HG02642 (cell line): ENCODE measurements around the gene TBC1D23.
"Not testable (repeated sequence)": the region's sequence is repeated elsewhere in the genome, so short reads cannot be mapped to it uniquely, and the experiment has no call there.

Source experiments
- ATAC-seq: cut with Tn5 transposase; IDR thresholded peaks from one replicate; pipeline ENCODE4 v1.9.1; 2021; ENCODE audit warnings: mild to moderate bottlenecking; ENCODE audit not compliant: unreplicated experiment, poor library complexity

Gene TBC1D23

GRCh38 chr3:100289339-100289738, 28.5 kb downstream of the TBC1D23 start:
- no peak for ATAC-seq

GRCh38 chr3:100295089-100295488, 34.3 kb downstream of the TBC1D23 start:
- ATAC-seq = no peak

- ATAC-seq = no peak
Measured at GRCh38 chr3:100297784-100298183, 37.0 kb downstream of the TBC1D23 start.

DNA sequence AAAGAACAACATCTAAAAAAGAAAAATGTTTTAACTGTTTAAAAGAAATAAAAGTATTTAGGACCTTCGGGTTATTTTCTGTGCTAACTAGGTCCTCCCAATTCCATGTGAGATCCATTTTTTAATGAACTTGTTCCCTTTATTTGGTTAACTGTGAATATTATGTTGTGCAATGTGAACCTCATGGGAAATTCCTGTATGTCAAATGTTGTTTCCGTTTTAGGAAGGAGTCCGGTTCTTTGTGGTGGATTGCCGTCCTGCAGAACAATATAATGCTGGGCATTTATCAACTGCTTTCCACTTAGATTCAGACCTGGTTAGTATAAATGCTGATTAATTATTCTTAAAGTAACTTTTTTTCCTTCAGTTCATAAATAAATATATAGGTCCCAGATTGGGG, 38.2 kb downstream of the TBC1D23 start:
- no peak for ATAC-seq

- ATAC-seq = no peak
Measured at GRCh38 chr3:100306695-100307094, 45.9 kb downstream of the TBC1D23 start.

DNA sequence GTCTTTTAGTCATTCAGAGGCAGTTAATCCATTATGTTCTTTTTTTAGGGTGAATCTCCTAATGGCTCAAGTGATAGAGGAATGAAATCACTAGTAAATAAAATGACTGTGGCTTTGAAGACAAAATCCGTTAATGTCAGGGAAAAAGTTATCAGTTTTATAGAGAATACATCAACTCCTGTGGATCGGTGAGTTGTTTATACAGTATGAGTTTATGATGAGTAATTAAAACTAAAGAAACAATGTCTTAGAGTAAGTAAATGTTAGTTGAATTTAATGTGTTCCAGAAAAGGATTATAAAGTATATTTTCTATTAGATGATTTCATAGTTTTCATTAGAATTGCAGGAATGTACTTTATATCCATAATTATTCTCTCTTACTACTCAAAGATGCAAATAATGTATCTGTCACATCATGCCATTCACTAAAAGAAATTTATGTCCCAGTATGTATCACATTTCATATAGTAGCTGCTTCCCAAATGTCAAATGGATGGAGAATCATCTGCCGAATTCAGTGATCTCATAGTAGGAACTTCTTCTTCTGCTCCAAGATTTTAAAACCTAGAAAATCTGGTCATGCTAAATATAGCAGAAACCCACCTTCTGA, 49.7 kb downstream of the TBC1D23 start:
- no peak for ATAC-seq

GRCh38 chr3:100311011-100311410, 50.2 kb downstream of the TBC1D23 start:
- ATAC-seq = no peak

GRCh38 chr3:100316641-100317069, 55.9 kb downstream of the TBC1D23 start:
- ATAC-seq = no peak

GRCh38 chr3:100317912-100318311, 57.1 kb downstream of the TBC1D23 start:
- ATAC-seq = no peak

DNA sequence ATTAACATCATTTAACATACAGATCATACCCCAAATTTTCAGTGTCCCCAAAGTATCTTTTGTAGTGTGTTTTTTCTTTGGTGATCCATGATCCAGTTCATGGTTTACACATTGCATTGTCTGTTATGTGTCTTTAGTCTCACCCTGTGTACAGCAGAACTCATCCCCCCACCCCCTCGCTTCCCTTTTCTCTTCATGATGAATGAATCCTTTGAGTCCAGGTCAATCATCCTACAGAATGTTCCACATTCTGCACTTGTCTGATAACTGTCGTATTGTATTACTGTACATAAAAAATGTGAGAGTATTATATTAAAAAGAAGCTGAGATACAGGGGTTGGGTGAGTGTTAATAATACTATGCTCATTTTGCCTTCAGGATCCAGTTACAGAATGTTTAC, 59.2 kb downstream of the TBC1D23 start:
- no peak for ATAC-seq

DNA sequence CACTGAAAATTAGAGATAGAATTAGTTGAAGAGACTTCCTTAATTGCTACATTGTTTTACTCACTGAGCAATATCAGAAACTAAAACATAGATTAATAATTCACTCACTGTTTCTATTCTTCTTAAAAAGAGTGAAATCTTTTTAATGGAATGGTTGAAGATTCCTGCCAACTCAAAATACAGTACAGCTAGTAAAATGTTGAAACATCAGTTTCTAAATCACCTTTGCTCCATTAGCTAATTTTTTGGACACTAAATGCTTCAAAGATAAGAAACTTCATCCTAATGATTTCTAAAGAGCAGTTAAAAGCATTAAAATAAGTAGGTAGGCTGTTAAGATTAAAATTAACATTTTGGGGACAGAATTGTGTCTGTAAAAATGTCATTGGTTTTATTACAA, 63.3 kb downstream of the TBC1D23 start:
- no peak for ATAC-seq

- no peak for ATAC-seq
Measured at GRCh38 chr3:100325827-100326226, 65.0 kb downstream of the TBC1D23 start.

GRCh38 chr3:100327377-100327776, 66.6 kb downstream of the TBC1D23 start:
- not testable (repeated sequence) for ATAC-seq

- ATAC-seq = no peak
Measured at GRCh38 chr3:100329800-100330489, 69.2 kb downstream of the TBC1D23 start.

DNA sequence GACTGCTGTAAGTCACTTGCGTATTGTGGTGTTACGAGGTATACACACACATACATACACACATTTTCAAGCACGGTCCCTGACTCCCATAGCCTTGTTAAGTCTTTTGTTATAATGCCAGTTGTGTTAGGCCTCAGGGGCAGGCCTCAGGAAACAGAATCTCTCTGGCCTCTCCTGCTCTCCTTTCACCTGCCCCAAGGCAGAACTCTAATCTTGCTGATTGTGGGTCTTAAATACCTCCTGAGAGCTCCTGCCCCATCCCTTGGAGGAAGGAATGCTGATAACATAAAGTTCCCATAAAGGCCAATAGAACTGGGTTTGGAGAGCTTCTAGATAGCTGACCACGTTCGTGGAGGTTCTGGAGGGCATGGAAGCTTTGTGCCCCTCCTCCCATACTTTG, 69.9 kb downstream of the TBC1D23 start:
- no peak for ATAC-seq

DNA sequence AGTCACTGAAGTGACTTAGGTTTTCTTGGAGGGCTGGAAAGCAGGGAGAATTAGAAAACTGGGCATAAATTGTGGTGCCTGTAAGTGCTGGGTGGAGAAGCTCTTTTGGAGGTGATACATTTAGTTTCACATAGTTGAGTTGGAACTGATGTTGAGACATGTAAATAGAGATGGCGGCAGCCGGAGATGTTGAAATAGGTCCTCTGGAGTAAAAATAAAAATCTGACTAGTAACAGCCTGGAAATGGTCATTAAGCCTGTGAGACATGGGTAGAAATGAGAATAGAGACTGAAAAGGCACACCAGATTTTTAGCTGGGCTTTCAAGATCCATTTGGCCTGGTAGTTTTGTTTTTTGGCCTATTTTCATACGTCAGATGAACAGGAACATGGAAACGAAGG, 70.9 kb downstream of the TBC1D23 start:
- ATAC-seq = no peak

DNA sequence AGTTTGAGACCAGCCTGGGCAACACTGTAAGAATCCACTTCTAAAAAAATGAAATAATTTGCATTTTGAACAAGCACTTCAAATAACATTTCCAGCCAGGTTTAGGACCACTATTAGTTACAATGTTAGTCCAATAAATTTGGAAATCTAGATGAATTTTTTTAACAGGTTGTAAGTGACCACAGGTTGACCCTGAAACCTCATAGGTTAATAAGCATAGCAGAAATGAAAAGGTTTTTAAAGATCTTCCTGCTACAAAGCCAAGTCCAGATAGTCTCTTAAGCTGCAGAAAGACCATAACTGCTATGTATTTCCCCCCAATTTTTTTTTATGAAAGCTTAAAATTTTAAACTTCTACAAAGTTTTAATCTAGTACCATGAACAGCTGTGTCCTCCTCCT, 72.3 kb downstream of the TBC1D23 start:
- no peak for ATAC-seq

- ATAC-seq = no peak
Measured at GRCh38 chr3:100333970-100334487, 73.2 kb downstream of the TBC1D23 start.

DNA sequence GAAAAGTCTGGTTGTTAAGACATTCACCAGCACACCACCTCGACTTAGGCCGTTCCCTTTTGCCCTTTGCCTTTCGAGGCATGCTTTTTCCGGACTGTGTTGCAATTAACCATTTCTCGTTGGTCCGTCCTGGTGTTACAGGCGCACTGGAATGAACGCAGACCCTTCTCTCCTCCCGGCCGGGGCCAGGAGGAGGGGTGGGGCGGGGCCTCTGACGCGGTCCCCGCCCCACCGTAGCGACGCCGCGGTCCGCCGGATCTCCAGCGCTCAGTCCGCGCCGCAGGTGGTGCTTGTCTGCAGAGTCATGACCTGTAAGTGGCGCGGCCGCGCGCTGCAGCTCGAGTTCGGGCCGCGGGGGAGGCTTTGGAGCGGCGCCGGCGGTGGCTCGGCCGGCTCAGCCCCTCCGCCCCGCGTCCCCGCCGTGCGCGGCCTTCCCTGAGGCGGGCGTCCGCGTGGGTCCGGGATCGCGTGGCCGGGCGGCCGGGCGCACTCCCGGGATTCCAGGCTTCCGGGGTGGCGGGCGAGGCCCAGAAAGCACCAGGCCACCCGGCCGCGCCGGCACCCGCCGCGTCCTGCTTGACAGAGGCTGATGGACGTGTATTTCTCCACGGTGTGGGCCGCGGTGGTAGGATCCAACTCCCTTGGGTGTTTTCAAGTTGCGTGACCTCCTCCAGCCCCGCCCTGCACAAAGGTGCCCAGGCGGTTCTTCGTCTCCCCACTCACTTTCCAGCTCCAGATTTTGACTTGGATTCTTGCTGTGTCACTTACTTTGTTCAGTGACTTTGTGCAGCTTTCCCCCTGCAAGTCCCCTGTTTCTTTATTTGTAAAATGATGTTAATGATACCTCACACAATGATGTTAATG, 73.9 kb downstream of the TBC1D23 start, which contains the start of gene NIT2:
NIT2 (plus strand) TSS at position 270 of the 864 bp plus-strand sequence; CDS start at position 305, 35 bp downstream.
- peak; percentile 95 for ATAC-seq

GRCh38 chr3:100335434-100335833, 74.6 kb downstream of the TBC1D23 start:
- peak; percentile 44 for ATAC-seq

DNA sequence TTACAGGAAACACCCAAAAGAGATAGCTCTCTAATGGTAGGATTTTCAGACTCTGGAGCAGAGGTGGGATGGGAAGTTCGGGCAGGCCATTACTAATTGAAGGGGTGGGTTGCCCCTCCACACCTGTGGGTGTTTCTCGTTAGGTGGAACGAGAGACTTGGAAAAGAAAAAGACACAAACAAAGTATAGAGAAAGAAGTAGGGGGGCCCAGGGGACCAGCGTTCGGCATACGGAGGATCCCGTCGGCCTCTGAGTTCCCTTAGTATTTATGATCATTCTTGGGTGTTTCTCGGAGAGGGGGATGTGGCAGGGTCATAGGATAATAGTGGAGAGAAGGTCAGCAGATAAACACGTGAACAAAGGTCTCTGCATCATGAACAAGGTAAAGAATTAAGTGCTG, 75.4 kb downstream of the TBC1D23 start:
- not testable (repeated sequence) for ATAC-seq
